Measurements from ENCODE around the gene GCSAM.
"Not testable (repeated sequence)": the region's sequence is repeated elsewhere in the genome, so short reads cannot be mapped to it uniquely, and the experiment has no call there.

The GCSAM gene

GRCh38 chr3:112074616-112075497 is 58.2 kb downstream of the GCSAM start:
- DNase-seq: no peak

GRCh38 chr3:112074006-112074405 is 59.0 kb downstream of the GCSAM start:
- DNase-seq: no peak

- DNase-seq: not testable (repeated sequence)
These were observed 60.5 kb downstream of the GCSAM start for GRCh38 chr3:112072387-112073060.
